ENCODE data around the gene XRCC4. TPM values are rescaled to one million over a fixed set of nuclear protein-coding genes. Genes with fewer than 3 reads are reported as not detected.
"Not testable (repeated sequence)": the region's sequence is repeated elsewhere in the genome, so short reads cannot be mapped to it uniquely, and the experiment has no call there.

The XRCC4 gene
- total RNA-seq, 1 experiment from 2014 or later: 17.7 TPM

- DNase-seq (ENCODE audit: low read depth): no peak
Measured at GRCh38 chr5:83343299-83343698, 266.0 kb downstream of the XRCC4 start.

- DNase-seq (ENCODE audit: low read depth): no peak
Measured at GRCh38 chr5:83345423-83345822, 268.1 kb downstream of the XRCC4 start.

- DNase-seq (ENCODE audit: low read depth): no peak
Measured at GRCh38 chr5:83348281-83348780, 271.0 kb downstream of the XRCC4 start.

DNA sequence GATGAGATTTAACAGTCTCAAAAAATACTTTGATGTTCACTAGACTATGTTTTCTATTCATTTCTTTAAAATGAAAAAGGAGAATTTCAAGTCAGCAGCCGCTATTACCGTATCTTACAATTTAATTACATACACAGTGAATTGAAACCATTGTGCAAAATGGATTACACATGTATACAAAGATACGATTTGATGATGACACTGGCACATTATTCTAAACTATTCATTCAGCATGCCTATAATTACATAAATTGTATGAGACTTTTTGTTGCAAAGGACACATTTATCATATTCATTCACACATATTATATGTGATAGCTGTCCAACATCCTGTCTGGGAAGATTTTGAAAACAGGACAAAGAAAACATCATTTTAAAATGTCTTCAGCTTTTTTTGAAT lies 275.9 kb downstream of the XRCC4 start:
- DNase-seq (ENCODE audit: low read depth): no peak

DNA sequence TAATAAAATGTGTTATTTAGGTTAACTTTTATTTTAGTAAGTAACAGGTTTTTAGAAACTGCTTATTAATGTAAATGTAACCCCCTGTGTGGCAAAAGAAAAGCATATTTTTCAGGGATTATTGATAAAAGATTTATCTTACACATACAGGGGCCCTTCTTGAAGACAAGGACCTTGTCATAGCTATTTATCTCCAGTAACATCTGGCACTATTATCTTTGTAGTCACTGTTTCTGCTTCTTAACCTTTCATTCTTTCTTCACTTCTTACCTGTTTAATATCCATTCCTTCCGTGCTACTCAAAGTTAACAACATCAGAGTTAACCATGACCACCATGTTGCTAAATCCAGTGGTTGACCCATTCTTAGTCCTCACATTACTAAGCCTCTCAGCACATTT lies 276.4 kb downstream of the XRCC4 start:
- no peak for DNase-seq (ENCODE audit: low read depth)

- DNase-seq (ENCODE audit: low read depth): no peak
Measured at GRCh38 chr5:83354958-83355357, 277.6 kb downstream of the XRCC4 start.

GRCh38 chr5:83355482-83356014 lies 278.2 kb downstream of the XRCC4 start:
- DNase-seq (ENCODE audit: low read depth): not testable (repeated sequence)

GRCh38 chr5:83357621-83358231 lies 280.4 kb downstream of the XRCC4 start:
- no peak for DNase-seq (ENCODE audit: low read depth)

GRCh38 chr5:83360573-83360972 lies 283.2 kb downstream of the XRCC4 start:
- peak; percentile 42 for DNase-seq (ENCODE audit: low read depth)

- no peak for DNase-seq (ENCODE audit: low read depth)
Measured at GRCh38 chr5:83362526-83362925, 285.2 kb downstream of the XRCC4 start.

GRCh38 chr5:83363111-83363885 lies 286.0 kb downstream of the XRCC4 start:
- no peak for DNase-seq (ENCODE audit: low read depth)

- no peak for DNase-seq (ENCODE audit: low read depth)
Measured at GRCh38 chr5:83363886-83364275, 286.5 kb downstream of the XRCC4 start.

GRCh38 chr5:83364312-83365299 lies 287.3 kb downstream of the XRCC4 start:
- DNase-seq (ENCODE audit: low read depth): no peak

DNA sequence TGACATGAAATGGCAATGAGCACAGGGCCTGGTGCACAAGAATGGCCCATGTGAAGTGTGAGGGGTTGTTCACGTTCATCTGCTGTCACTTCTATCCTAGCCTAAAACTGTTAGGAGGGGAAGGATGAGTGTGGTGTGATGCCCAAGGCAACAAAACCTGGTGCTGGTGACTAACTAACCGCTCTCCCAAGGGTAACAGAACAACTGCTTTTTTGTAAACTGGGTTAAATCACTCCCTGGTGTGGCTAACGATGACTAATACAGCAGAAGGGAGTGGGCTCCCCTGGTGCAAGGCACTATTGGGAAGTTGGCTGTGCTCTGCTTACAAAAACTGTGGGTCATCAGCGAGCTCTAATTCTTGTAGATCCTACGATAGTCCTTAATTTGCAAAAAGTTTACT lies 291.0 kb downstream of the XRCC4 start:
- peak; percentile 93 for DNase-seq (ENCODE audit: low read depth)

GRCh38 chr5:83368835-83369234 lies 291.5 kb downstream of the XRCC4 start:
- no peak for DNase-seq (ENCODE audit: low read depth)

DNA sequence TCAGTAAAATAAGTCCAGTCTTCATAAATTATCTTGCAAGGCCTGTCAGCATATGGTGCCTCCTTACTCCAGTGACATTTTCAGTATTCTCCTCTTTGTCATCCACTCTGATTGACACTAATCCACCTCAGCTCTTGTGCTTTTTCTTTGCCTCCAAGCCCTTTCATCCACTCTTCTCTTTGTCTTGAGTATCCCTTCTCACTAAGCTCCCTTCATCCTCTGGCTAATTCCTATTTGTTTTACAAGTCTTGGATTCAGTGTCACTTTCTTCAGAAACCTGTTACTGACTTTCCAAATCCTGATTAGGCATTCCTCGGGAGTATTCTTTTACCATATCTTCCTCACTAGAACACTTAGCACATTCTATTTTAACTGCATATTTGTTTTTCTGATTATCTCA lies 293.6 kb downstream of the XRCC4 start:
- no peak for DNase-seq (ENCODE audit: low read depth)

DNA sequence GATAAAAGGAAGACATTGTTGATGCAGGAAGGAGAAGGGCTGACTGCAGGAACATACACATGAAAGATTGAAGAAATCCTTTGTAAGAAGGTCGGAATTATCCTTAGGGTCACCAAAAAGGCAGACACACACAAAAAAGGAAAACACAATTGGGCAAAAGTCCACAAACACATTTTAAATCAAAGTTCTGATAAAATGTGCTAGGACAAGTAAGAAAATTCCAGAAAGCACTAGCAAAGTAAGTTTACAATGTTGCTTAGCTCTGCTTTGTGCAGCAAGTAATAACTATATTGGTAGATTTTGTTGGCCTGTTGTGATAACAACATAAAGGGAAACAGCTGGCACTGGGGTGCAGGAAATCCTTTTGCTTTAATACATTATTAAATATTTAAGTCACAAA lies 294.4 kb downstream of the XRCC4 start:
- no peak for DNase-seq (ENCODE audit: low read depth)

GRCh38 chr5:83374547-83374946 lies 297.2 kb downstream of the XRCC4 start:
- DNase-seq (ENCODE audit: low read depth): no peak

DNA sequence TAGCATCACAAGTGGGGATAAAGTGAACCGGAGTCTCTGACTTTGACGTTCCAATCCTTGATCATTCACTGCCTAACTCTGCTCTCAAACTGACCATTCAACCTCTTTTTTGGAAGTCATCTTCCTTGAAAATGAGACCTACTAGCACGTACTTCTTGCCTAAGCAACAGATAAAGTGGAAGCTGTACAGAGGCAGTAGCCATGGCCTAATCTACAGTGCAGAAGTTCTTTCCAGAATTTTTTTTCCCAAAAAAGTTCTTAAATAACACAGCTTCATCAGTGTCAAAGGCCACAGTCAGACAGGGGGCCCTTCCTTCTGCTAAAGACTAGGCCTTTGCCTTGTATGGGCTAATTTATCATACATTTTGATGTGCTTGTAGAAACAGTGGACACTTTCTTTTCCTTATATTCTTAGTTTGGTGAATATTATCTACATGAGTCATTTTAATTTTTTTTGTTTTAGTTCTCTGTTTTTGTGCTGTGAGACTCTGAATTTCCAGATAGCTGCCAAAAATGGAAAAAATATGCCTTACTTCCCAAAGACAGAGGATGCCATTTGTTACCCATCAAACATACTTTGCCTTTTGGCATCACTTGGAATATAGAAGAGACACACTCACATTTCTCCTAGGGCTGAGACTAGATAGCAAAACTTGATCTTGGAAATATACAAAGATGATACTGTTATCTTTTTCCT lies 297.9 kb downstream of the XRCC4 start:
- no peak for DNase-seq (ENCODE audit: low read depth)

DNA sequence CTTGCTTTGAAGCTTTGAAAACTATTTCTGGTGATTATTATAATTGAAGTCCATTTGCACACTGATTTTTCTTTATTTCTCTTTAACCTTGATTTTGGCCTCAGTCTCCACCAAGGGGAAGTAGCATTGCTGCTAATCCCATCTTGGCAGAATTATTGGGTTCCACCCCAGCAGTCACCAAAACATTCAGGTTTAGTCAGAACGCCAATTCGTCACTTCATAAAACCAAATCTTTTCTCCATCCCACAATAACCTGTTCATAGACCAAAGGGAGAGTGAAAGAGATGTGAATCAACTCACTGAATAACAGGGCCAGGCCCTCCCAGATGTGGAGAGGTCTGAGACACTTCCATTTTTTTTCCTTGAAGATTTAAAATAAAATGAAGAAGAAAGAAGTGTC lies 299.1 kb downstream of the XRCC4 start:
- DNase-seq (ENCODE audit: low read depth): no peak

All from HT1080 (cell line).